H1 (cell line): ENCODE results near the gene BCL2L14. TPM values are rescaled to one million over a fixed set of nuclear protein-coding genes. Genes with fewer than 3 reads are reported as not detected.

Experiments used
- CEBPB ChIP-seq: IDR thresholded peaks from 2 replicates; pipeline ENCODE4 v1.6.1; 2012; ENCODE audit warnings: low read depth, low read length
- MAFK ChIP-seq: IDR thresholded peaks from 2 replicates; pipeline ENCODE4 v1.6.1; 2012; ENCODE audit warnings: low read depth, mild to moderate bottlenecking, improper control_type of control experiment, low read length
- NANOG ChIP-seq: IDR thresholded peaks from 2 replicates; pipeline ENCODE4 v1.6.1; 2011; ENCODE audit warnings: low read length, low read depth, mild to moderate bottlenecking, inconsistent platforms; ENCODE audit not compliant: insufficient read depth, poor library complexity, severe bottlenecking
- SIX5 ChIP-seq: IDR thresholded peaks from 2 replicates; pipeline ENCODE4 v1.6.1; 2011; ENCODE audit warnings: mild to moderate bottlenecking, low read depth, low read length
- SP1 ChIP-seq: IDR thresholded peaks from 2 replicates; pipeline ENCODE4 v1.6.1; 2011; ENCODE audit warnings: low read depth, low read length
- SP4 ChIP-seq: IDR thresholded peaks from 2 replicates; pipeline ENCODE4 v1.6.1; 2012; ENCODE audit warnings: low read length, inconsistent platforms
- TEAD4 ChIP-seq: IDR thresholded peaks from 2 replicates; pipeline ENCODE4 v1.6.1; 2012; ENCODE audit warnings: low read depth, low read length, inconsistent platforms, mixed read lengths
- polyA plus RNA-seq, 7 experiments: library from polyadenylated mRNA; depleted of rRNA in 3 of 7; stranded (reverse) in 5 of 7; unstranded in 2 of 7; fragments of >200 nt in 5 of 7; fragments of 200-250 nt in 2 of 7; gene quantifications; 1 replicate in 5 of 7; 2 replicates in 1 of 7; 4 replicates in 1 of 7; pipeline versions ENCODE4 v1.2.1 to v1.2.3, GENCODE V29; 2011 to 2013; ENCODE audit warnings: missing spikeins in 2 of 7, mixed read lengths in 2 of 7
- total RNA-seq: library from RNA; stranded (reverse); fragmentation: NEBNext Ultra II Directional; extraction: Animal tissue kit (Norgen Biotek cat#: 25700); gene quantifications from 2 replicates; pipeline ENCODE4 v1.2.1, GENCODE V29; 2021

BCL2L14 gene
- total and polyA plus RNA-seq, 2 of the 8 experiments (the other 6 are each of a cell fraction or from before 2014, with no cell fraction given), result 0.80 to 2.4 TPM

DNA sequence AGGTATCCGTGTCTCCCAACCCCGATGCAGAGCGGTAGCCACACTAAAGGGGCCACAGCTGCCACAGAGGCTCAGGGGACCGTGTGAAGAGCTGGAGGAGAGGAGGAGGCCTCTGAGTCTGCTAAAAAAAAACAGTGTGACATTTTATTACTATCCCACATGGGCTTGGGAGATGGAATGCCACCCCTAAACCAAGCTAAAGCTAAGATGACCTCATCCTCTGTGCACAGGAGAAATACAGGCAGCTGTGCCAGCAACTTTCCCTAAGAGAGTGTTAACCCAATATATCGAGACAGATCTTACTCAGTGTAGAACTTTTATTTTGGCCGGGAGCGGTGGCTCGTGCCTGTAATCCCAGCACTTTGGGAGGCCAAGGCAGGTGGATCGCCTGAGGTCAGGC is 18.0 kb downstream of the BCL2L14 start (continued):
- TF ChIP-seq NANOG, result no peak
- TF ChIP-seq TEAD4, result no peak
- no peak for TF ChIP-seq MAFK
- TF ChIP-seq SP1, result no peak
- no peak for TF ChIP-seq SIX5
- TF ChIP-seq CEBPB, result no peak
- no peak for TF ChIP-seq SP4
